ENCODE data around the gene MIB1. TPM values are rescaled to one million over a fixed set of nuclear protein-coding genes. Genes with fewer than 3 reads are reported as not detected.

The MIB1 gene
- total RNA-seq, 1 donor from 2014 or later, result 90.9 TPM

DNA sequence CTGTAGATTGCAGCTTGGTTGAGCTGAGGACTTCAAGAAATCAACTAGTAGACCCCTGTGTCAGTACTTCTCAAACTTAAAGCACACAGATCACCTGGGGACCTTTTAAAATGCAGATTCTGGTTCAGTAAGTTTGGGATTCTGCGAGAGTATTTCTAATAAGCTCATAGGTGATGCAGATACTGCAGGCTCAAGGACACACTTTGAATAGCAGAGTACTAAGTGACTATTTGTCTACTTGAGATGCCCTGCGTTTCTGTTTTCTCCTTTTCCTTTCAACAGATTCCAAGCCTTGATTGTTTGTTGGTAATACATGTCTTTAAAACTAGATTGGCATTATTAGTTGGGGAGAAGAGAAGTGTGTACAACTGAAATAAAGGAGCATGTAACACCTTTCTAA lies 6.7 kb downstream of the MIB1 start:
- Mint-ChIP-seq H3K9me3 (no peaks in the 10 kb centered on the region), H3K27me3 (ENCODE audit: low read depth) (no peaks in the 10 kb centered on the region), H3K4me3 (no peak overlapping the region), H3K36me3 (ENCODE audit: low read depth) (no peaks in the 10 kb centered on the region), H3K27ac (ENCODE audit: unreplicated experiment) (no peak overlapping the region), H3K4me1 (peaks cover 49% of the 10 kb centered on the region)
- DNase-seq (ENCODE audit: low read depth, low spot score), result no peak
- TF ChIP-seq, protein P1, sequence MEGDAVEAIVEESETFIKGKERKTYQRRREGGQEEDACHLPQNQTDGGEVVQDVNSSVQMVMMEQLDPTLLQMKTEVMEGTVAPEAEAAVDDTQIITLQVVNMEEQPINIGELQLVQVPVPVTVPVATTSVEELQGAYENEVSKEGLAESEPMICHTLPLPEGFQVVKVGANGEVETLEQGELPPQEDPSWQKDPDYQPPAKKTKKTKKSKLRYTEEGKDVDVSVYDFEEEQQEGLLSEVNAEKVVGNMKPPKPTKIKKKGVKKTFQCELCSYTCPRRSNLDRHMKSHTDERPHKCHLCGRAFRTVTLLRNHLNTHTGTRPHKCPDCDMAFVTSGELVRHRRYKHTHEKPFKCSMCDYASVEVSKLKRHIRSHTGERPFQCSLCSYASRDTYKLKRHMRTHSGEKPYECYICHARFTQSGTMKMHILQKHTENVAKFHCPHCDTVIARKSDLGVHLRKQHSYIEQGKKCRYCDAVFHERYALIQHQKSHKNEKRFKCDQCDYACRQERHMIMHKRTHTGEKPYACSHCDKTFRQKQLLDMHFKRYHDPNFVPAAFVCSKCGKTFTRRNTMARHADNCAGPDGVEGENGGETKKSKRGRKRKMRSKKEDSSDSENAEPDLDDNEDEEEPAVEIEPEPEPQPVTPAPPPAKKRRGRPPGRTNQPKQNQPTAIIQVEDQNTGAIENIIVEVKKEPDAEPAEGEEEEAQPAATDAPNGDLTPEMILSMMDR (conservative IDR thresholded peaks at IDR 0.05), result no peak

- no peaks in the 10 kb centered on the region for H3K27me3 Mint-ChIP-seq (ENCODE audit: low read depth)
- H3K4me3 Mint-ChIP-seq, result peak overlapping the region; percentile 17
- H3K9me3 Mint-ChIP-seq, result no peaks in the 10 kb centered on the region
- DNase-seq (ENCODE audit: low read depth, low spot score), result no peak
- peaks cover 44% of the 10 kb centered on the region for H3K4me1 Mint-ChIP-seq
- H3K27ac Mint-ChIP-seq (ENCODE audit: unreplicated experiment), result no peak overlapping the region
- H3K36me3 Mint-ChIP-seq (ENCODE audit: low read depth), result no peaks in the 10 kb centered on the region
- TF ChIP-seq, protein P1 (conservative IDR thresholded peaks at IDR 0.05), result no peak
These were observed 7.4 kb downstream of the MIB1 start for GRCh38 chr18:21747764-21748693.

GRCh38 chr18:21757833-21758232 lies 17.2 kb downstream of the MIB1 start:
- Mint-ChIP-seq H3K9me3 (no peaks in the 10 kb centered on the region), H3K4me3 (no peak overlapping the region), H3K27ac (ENCODE audit: unreplicated experiment) (no peak overlapping the region), H3K4me1 (peaks cover 40% of the 10 kb centered on the region), H3K27me3 (ENCODE audit: low read depth) (no peaks in the 10 kb centered on the region), H3K36me3 (ENCODE audit: low read depth) (no peaks in the 10 kb centered on the region)
- TF ChIP-seq, protein P1 (conservative IDR thresholded peaks at IDR 0.05), result no peak
- DNase-seq (ENCODE audit: low read depth, low spot score), result no peak

- H3K27ac Mint-ChIP-seq (ENCODE audit: unreplicated experiment), result no peak overlapping the region
These were observed 19.2 kb downstream of the MIB1 start for GRCh38 chr18:21759836-21760235.

DNA sequence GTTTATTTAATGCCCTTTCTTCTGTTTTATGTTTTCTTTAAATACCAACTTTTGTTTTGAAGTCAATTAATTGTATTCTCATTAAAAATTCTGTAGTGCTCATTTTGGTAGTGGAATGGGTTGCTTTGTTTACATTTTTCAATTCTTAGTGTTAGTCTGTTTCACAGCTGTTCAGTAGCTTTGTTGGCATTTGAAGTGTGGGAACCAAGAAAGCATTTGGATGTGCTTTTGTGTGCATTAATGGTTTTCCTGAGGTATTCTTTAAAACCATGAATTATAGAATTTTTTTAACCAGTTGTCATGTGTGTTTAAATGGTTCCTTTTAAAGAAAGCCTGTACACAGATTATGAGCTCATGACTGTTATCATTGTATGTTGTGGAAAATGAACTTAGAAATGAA lies 19.7 kb downstream of the MIB1 start:
- TF ChIP-seq, protein P1 (conservative IDR thresholded peaks at IDR 0.05), result no peak
- Mint-ChIP-seq H3K9me3 (no peaks in the 10 kb centered on the region), H3K27ac (ENCODE audit: unreplicated experiment) (no peak overlapping the region), H3K27me3 (ENCODE audit: low read depth) (no peaks in the 10 kb centered on the region), H3K36me3 (ENCODE audit: low read depth) (no peaks in the 10 kb centered on the region), H3K4me1 (peaks cover 40% of the 10 kb centered on the region), H3K4me3 (no peak overlapping the region)
- no peak for DNase-seq (ENCODE audit: low read depth, low spot score)

More at GRCh38 chr18:21759836-21760235, 19.2 kb downstream of the MIB1 start:
- no peaks in the 10 kb centered on the region for H3K36me3 Mint-ChIP-seq (ENCODE audit: low read depth)
- peaks cover 41% of the 10 kb centered on the region for H3K4me1 Mint-ChIP-seq
- H3K4me3 Mint-ChIP-seq, result no peak overlapping the region
- H3K9me3 Mint-ChIP-seq, result no peaks in the 10 kb centered on the region
- H3K27me3 Mint-ChIP-seq (ENCODE audit: low read depth), result no peaks in the 10 kb centered on the region
- DNase-seq (ENCODE audit: low read depth, low spot score), result no peak
- TF ChIP-seq, protein P1 (conservative IDR thresholded peaks at IDR 0.05), result no peak

Measured in neural crest cell (in vitro differentiated cells).